Heart left ventricle (tissue), 13 donors: ENCODE results near the gene RBM38.

Experiments
- POLR2A ChIP-seq, 2 donors: fragments of 450-650 bp; IDR thresholded peaks; one replicate each; pipeline ENCODE4 v1.6.1; 2017; ENCODE audit warnings: antibody characterized with exemption in 2 of 2, mild to moderate bottlenecking in 2 of 2, moderate library complexity in 2 of 2
- TF ChIP-seq, protein P1 (sequence below), 12 donors: fragments of 200-600 bp; sonication (generic) in 4 of 12; IDR thresholded peaks; one replicate each; pipeline versions ENCODE4 v1.5.0 to v1.8.0; 2018 to 2022; ENCODE audit warnings: antibody characterized with exemption in 12 of 12, mild to moderate bottlenecking in 5 of 12
- donor health status: ischemic (EF 13 %, LVEDD 7.1; RV severe dilation, severe dysfunction).
- donor health status: DM: no; HTN: yes; CAD: no.
- donor health status: DM: no; HTN: no; CAD: no.
- donor health status: ischemic (EF 25% LVEDD 6.9; RV normal size, moderate dysfunction).
- donor health status: ischemic (EF 25% LVEDD 5.7; RV mildly dilated, moderate dysfunction).
- donor health status: ischemic (EF 35%, LVEDD 5.7; RV mildly dilated, moderate dysfunction).
- donor health status: nonischemic (EF 11% LVEDD 7.7; RV severe dilation, severe dysfunction).
- donor health status: DM: yes; HTN: yes; CAD: no.
- donor health status: PGD.
- donor health status: ischemic (EF 29% LVEDD 5.4; RV normal size, mild dysfunction).
- donor health status: nonischemic (EF 23%, LVEDD 6.1; RV moderate dilation, normal function).

DNA sequence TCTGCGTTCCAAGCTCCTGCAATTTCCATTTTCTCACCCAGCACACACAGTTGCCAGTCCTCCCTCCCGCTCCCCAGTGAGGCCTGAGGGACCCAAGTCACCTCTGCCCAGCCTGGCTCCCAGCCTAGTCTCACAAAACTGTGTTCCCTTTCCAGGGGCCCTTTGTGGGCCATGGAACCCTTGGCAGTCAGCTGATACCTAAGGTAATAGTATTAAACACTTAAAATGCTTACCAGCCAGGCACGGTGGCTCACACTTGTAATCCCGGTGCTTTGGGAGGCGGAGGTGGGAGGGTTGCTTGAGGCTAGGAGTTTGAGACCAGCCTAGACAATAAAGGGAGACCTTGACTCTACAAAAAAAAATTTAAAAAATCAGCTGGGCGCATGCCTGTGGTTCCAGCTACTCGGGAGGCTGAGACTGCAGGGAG is 3.2 kb upstream of the RBM38 start:
- TF ChIP-seq, protein P1, sequence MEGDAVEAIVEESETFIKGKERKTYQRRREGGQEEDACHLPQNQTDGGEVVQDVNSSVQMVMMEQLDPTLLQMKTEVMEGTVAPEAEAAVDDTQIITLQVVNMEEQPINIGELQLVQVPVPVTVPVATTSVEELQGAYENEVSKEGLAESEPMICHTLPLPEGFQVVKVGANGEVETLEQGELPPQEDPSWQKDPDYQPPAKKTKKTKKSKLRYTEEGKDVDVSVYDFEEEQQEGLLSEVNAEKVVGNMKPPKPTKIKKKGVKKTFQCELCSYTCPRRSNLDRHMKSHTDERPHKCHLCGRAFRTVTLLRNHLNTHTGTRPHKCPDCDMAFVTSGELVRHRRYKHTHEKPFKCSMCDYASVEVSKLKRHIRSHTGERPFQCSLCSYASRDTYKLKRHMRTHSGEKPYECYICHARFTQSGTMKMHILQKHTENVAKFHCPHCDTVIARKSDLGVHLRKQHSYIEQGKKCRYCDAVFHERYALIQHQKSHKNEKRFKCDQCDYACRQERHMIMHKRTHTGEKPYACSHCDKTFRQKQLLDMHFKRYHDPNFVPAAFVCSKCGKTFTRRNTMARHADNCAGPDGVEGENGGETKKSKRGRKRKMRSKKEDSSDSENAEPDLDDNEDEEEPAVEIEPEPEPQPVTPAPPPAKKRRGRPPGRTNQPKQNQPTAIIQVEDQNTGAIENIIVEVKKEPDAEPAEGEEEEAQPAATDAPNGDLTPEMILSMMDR (IDR thresholded peaks at IDR 0.05): no peak
- no peak for TF ChIP-seq POLR2A (IDR thresholded peaks at IDR 0.05)
